ENCODE measurements around the gene JAM3. TPM values are rescaled to one million over a fixed set of nuclear protein-coding genes. Genes with fewer than 3 reads are reported as not detected.
"Not testable (repeated sequence)": the region's sequence is repeated elsewhere in the genome, so short reads cannot be mapped to it uniquely, and the experiment has no call there.

JAM3 gene
- total and polyA plus RNA-seq, 2 experiments from 2014 or later = 46.2 to 63.7 TPM

- WGBS, 2 experiments (ENCODE audit: low coverage in 1 of 2, low lambda C conversion rate in 2 of 2, missing lambda C conversion rate in 2 of 2) = 97% methylated on average over 4 of the region's 4 CpGs
- Histone ChIP-seq H4K20me1 (ENCODE audit: insufficient read depth) (no peaks in the 10 kb centered on the region; the same call in 1 of the 2 replicates), H3F3A (ENCODE audit: insufficient read depth) (0 out of 2 replicates have a peak, but pooled peaks cover 3% of the 10 kb centered on the region), H3K9ac (no peak overlapping the region), H2AFZ (no peak overlapping the region), H3K4me3 (no peak overlapping the region), H3K27me3 (replicated peaks; ENCODE audit: insufficient read depth) (no peaks in the 10 kb centered on the region), H3K79me2 (ENCODE audit: insufficient read depth) (peaks cover 86% of the 10 kb centered on the region), H3K27ac (no peak overlapping the region), H3K9me3 (ENCODE audit: low read depth) (no peaks in the 10 kb centered on the region), H3K4me2 (ENCODE audit: unreplicated experiment) (no peak overlapping the region), H3K9me2 (ENCODE audit: insufficient read depth) (no peaks in the 10 kb centered on the region), H3K4me1 (ENCODE audit: insufficient read depth) (0 out of 2 replicates have a peak, but pooled peaks cover 10% of the 10 kb centered on the region), H3K36me3 (ENCODE audit: low read depth) (no peaks in the 10 kb centered on the region)
- TF ChIP-seq EZH2 (IDR thresholded peaks at IDR 0.05; ENCODE audit: insufficient read depth, poor library complexity, severe bottlenecking) (no peak), EZH2phosphoT487 (IDR thresholded peaks at IDR 0.05; ENCODE audit: insufficient read depth, low read depth) (no peak)
- in situ Hi-C loops (cut with MboI) = no loop called here
- no peak for DNase-seq
These were observed 4.0 kb downstream of the JAM3 start for GRCh38 chr11:134072844-134073243.

GRCh38 chr11:134074346-134074745 is 5.5 kb downstream of the JAM3 start:
- H3K4me2 ChIP-seq (ENCODE audit: unreplicated experiment) = no peak overlapping the region
- peaks cover 14% of the 10 kb centered on the region for H3K4me1 ChIP-seq (ENCODE audit: insufficient read depth)
- H3K79me2 ChIP-seq (ENCODE audit: insufficient read depth) = peaks cover 95% of the 10 kb centered on the region
- peaks cover 3% of the 10 kb centered on the region; the same call in 1 of the 2 replicates for H3F3A ChIP-seq (ENCODE audit: insufficient read depth)
- TF ChIP-seq EZH2 (IDR thresholded peaks at IDR 0.05; ENCODE audit: insufficient read depth, poor library complexity, severe bottlenecking) = no peak
- no peak for TF ChIP-seq EZH2phosphoT487 (IDR thresholded peaks at IDR 0.05; ENCODE audit: insufficient read depth, low read depth)
- H4K20me1 ChIP-seq (ENCODE audit: insufficient read depth) = no peaks in the 10 kb centered on the region; the same call in 1 of the 2 replicates
- no peak overlapping the region for H2AFZ ChIP-seq
- H3K27me3 ChIP-seq (replicated peaks; ENCODE audit: insufficient read depth) = no peaks in the 10 kb centered on the region
- peak; percentile 20 for DNase-seq
- no peaks in the 10 kb centered on the region for H3K9me3 ChIP-seq (ENCODE audit: low read depth)
- no peak overlapping the region for H3K4me3 ChIP-seq
- H3K27ac ChIP-seq = no peak overlapping the region
- H3K9me2 ChIP-seq (ENCODE audit: insufficient read depth) = no peaks in the 10 kb centered on the region
- H3K36me3 ChIP-seq (ENCODE audit: low read depth) = no peaks in the 10 kb centered on the region
- in situ Hi-C loops (cut with MboI) = no loop called here
- WGBS, 2 experiments (ENCODE audit: low coverage in 1 of 2, low lambda C conversion rate in 2 of 2, missing lambda C conversion rate in 2 of 2) = 35 to 36% methylated on average over 4 of the region's 4 CpGs
- no peak overlapping the region for H3K9ac ChIP-seq

- no peak for TF ChIP-seq EZH2 (IDR thresholded peaks at IDR 0.05; ENCODE audit: insufficient read depth, poor library complexity, severe bottlenecking)
- no peak for TF ChIP-seq EZH2phosphoT487 (IDR thresholded peaks at IDR 0.05; ENCODE audit: insufficient read depth, low read depth)
- H3K9me3 ChIP-seq (ENCODE audit: low read depth) = no peaks in the 10 kb centered on the region
- H3K4me1 ChIP-seq (ENCODE audit: insufficient read depth) = peaks cover 18% of the 10 kb centered on the region
- no peaks in the 10 kb centered on the region; the same call in 1 of the 2 replicates for H4K20me1 ChIP-seq (ENCODE audit: insufficient read depth)
- H3K4me2 ChIP-seq (ENCODE audit: unreplicated experiment) = no peak overlapping the region
- no peak overlapping the region for H2AFZ ChIP-seq
- WGBS, 2 experiments (ENCODE audit: low coverage in 1 of 2, low lambda C conversion rate in 2 of 2, missing lambda C conversion rate in 2 of 2) = 11 to 13% methylated on average over 1 of the region's 1 CpG
- DNase-seq = no peak
- no peaks in the 10 kb centered on the region for H3K27me3 ChIP-seq (replicated peaks; ENCODE audit: insufficient read depth)
- H3K27ac ChIP-seq = no peak overlapping the region
- no peaks in the 10 kb centered on the region for H3K9me2 ChIP-seq (ENCODE audit: insufficient read depth)
- peaks cover 99% of the 10 kb centered on the region for H3K79me2 ChIP-seq (ENCODE audit: insufficient read depth)
- H3K36me3 ChIP-seq (ENCODE audit: low read depth) = no peaks in the 10 kb centered on the region
- H3K9ac ChIP-seq = no peak overlapping the region
- no peak overlapping the region for H3K4me3 ChIP-seq
- in situ Hi-C loops (cut with MboI) = no loop called here
- peaks cover 3% of the 10 kb centered on the region; the same call in 1 of the 2 replicates for H3F3A ChIP-seq (ENCODE audit: insufficient read depth)
These were observed 5.9 kb downstream of the JAM3 start for GRCh38 chr11:134074766-134075165.

GRCh38 chr11:134079317-134079716 is 10.4 kb downstream of the JAM3 start:
- H4K20me1 ChIP-seq (ENCODE audit: insufficient read depth) = no peaks in the 10 kb centered on the region; the same call in 1 of the 2 replicates
- H3K79me2 ChIP-seq (ENCODE audit: insufficient read depth) = peaks cover 98% of the 10 kb centered on the region
- no peaks in the 10 kb centered on the region for H3K9me2 ChIP-seq (ENCODE audit: insufficient read depth)
- no peaks in the 10 kb centered on the region; the same call in 1 of the 2 replicates for H3F3A ChIP-seq (ENCODE audit: insufficient read depth)
- no peaks in the 10 kb centered on the region for H3K27me3 ChIP-seq (replicated peaks; ENCODE audit: insufficient read depth)
- H3K27ac ChIP-seq = peak overlapping the region; percentile 14; the same call in 1 of the 2 replicates
- H3K4me3 ChIP-seq = 0 out of 2 replicates have a peak overlapping the region, but pooled peaks have one; percentile 20
- H2AFZ ChIP-seq = peak overlapping the region; percentile 32; the same call in 1 of the 2 replicates
- 0 out of 2 replicates have a peak overlapping the region, but pooled peaks have one; percentile 9 for H3K9ac ChIP-seq
- no peaks in the 10 kb centered on the region for H3K36me3 ChIP-seq (ENCODE audit: low read depth)
- DNase-seq = peak; percentile 51
- TF ChIP-seq EZH2 (IDR thresholded peaks at IDR 0.05; ENCODE audit: insufficient read depth, poor library complexity, severe bottlenecking) (no peak), EZH2phosphoT487 (IDR thresholded peaks at IDR 0.05; ENCODE audit: insufficient read depth, low read depth) (no peak)
- H3K9me3 ChIP-seq (ENCODE audit: low read depth) = no peaks in the 10 kb centered on the region
- WGBS, 2 experiments (ENCODE audit: low coverage in 1 of 2, low lambda C conversion rate in 2 of 2, missing lambda C conversion rate in 2 of 2) = 43 to 44% methylated on average over 5 of the region's 5 CpGs
- in situ Hi-C loops (cut with MboI) = no loop called here
- peak overlapping the region; percentile 51 for H3K4me2 ChIP-seq (ENCODE audit: unreplicated experiment)
- peaks cover 13% of the 10 kb centered on the region for H3K4me1 ChIP-seq (ENCODE audit: insufficient read depth)

- in situ Hi-C loops (cut with MboI); H3K36me3 ChIP-seq (ENCODE audit: low read depth); H3K4me3 ChIP-seq; H3K4me2 ChIP-seq (ENCODE audit: unreplicated experiment); H3K4me1 ChIP-seq (ENCODE audit: insufficient read depth); H2AFZ ChIP-seq; H3K9me3 ChIP-seq (ENCODE audit: low read depth); H3K9ac ChIP-seq; H3F3A ChIP-seq (ENCODE audit: insufficient read depth); H3K27ac ChIP-seq; H3K27me3 ChIP-seq (replicated peaks; ENCODE audit: insufficient read depth); DNase-seq; H4K20me1 ChIP-seq (ENCODE audit: insufficient read depth); H3K9me2 ChIP-seq (ENCODE audit: insufficient read depth): not testable (repeated sequence)
- H3K79me2 ChIP-seq (ENCODE audit: insufficient read depth) = peaks cover 99% of the 10 kb centered on the region
- WGBS, 2 experiments (ENCODE audit: low coverage in 1 of 2, low lambda C conversion rate in 2 of 2, missing lambda C conversion rate in 2 of 2) = 93 to 97% methylated on average over 3 of the region's 3 CpGs
These were observed 12.4 kb downstream of the JAM3 start for GRCh38 chr11:134081258-134081657.
